ENCODE data around the gene PRDM16. TPM values are rescaled to one million over a fixed set of nuclear protein-coding genes. Genes with fewer than 3 reads are reported as not detected.

PRDM16 gene
- polyA plus RNA-seq, 1 donor (not counting 4 experiments of a cell fraction or from before 2014, with no cell fraction given), result 0.05 TPM

GRCh38 chr1:3365523-3366125 lies 296.6 kb downstream of the PRDM16 start:
- H3K9ac ChIP-seq (ENCODE audit: control insufficient read depth, extremely low read depth, insufficient read depth, low read length), result no peak overlapping the region
- H2AFZ ChIP-seq (ENCODE audit: control insufficient read depth, low read length), result no peak overlapping the region
- no peaks in the 10 kb centered on the region for H3K79me2 ChIP-seq (ENCODE audit: control insufficient read depth, insufficient read depth, low read length)
- no peak overlapping the region for H3K27ac ChIP-seq (ENCODE audit: control insufficient read depth, insufficient read depth, low read length)
- no peaks in the 10 kb centered on the region for H3K9me3 ChIP-seq (ENCODE audit: control insufficient read depth, low read depth, low read length)
- no peaks in the 10 kb centered on the region for H4K20me1 ChIP-seq (ENCODE audit: control insufficient read depth, extremely low read depth, insufficient read depth, low read length)
- H3K36me3 ChIP-seq (ENCODE audit: control insufficient read depth in 2 of 2, extremely low read depth in 1 of 2, insufficient read depth in 2 of 2, low read length in 2 of 2), result no peaks in the 10 kb centered on the region
- H3K4me2 ChIP-seq (ENCODE audit: control insufficient read depth, extremely low read depth, insufficient read depth, low read depth, low read length), result no peak overlapping the region
- TF ChIP-seq CTCF (optimal IDR thresholded peaks at IDR 0.05 in 1 of 3, IDR thresholded peaks at IDR 0.05 in 1 of 3, conservative IDR thresholded peaks at IDR 0.05 in 1 of 3; ENCODE audit: extremely low read depth in 1 of 3, insufficient read depth in 2 of 3, low read length in 3 of 3) (no peak), EZH2 (IDR thresholded peaks at IDR 0.05; ENCODE audit: low read length) (no peak)
- H3K9me1 ChIP-seq (ENCODE audit: control insufficient read depth, extremely low read depth, insufficient read depth, low read length), result no peaks in the 10 kb centered on the region
- dilution Hi-C loops (cut with MboI; ENCODE audit: extremely low pct_ligation_motif_present, low sequenced_read_pairs), result no loop called here
- DNase-seq (ENCODE audit: low read depth, low spot score) (no peak), FAIRE-seq (no peak)
- no peaks in the 10 kb centered on the region for H3K4me1 ChIP-seq (ENCODE audit: control insufficient read depth, extremely low read depth, insufficient read depth, low read length)
- no peaks in the 10 kb centered on the region for H3K27me3 ChIP-seq (ENCODE audit: control insufficient read depth, extremely low read depth, insufficient read depth, low read length)
- no peak overlapping the region for H3K4me3 ChIP-seq (ENCODE audit: control insufficient read depth in 2 of 3, extremely low read depth in 1 of 3, insufficient read depth in 2 of 3, low read depth in 1 of 3, low read length in 3 of 3)

- Histone ChIP-seq H3K36me3 (ENCODE audit: control insufficient read depth in 2 of 2, extremely low read depth in 1 of 2, insufficient read depth in 2 of 2, low read length in 2 of 2) (no peaks in the 10 kb centered on the region), H3K4me1 (ENCODE audit: control insufficient read depth, extremely low read depth, insufficient read depth, low read length) (no peaks in the 10 kb centered on the region), H3K9ac (ENCODE audit: control insufficient read depth, extremely low read depth, insufficient read depth, low read length) (no peak overlapping the region), H3K9me3 (ENCODE audit: control insufficient read depth, low read depth, low read length) (no peaks in the 10 kb centered on the region), H3K9me1 (ENCODE audit: control insufficient read depth, extremely low read depth, insufficient read depth, low read length) (no peaks in the 10 kb centered on the region), H3K27ac (ENCODE audit: control insufficient read depth, insufficient read depth, low read length) (no peak overlapping the region), H3K4me3 (ENCODE audit: control insufficient read depth in 2 of 3, extremely low read depth in 1 of 3, insufficient read depth in 2 of 3, low read depth in 1 of 3, low read length in 3 of 3) (no peak overlapping the region), H3K27me3 (ENCODE audit: control insufficient read depth, extremely low read depth, insufficient read depth, low read length) (no peaks in the 10 kb centered on the region), H3K79me2 (ENCODE audit: control insufficient read depth, insufficient read depth, low read length) (no peaks in the 10 kb centered on the region), H4K20me1 (ENCODE audit: control insufficient read depth, extremely low read depth, insufficient read depth, low read length) (no peaks in the 10 kb centered on the region), H3K4me2 (ENCODE audit: control insufficient read depth, extremely low read depth, insufficient read depth, low read depth, low read length) (no peak overlapping the region), H2AFZ (ENCODE audit: control insufficient read depth, low read length) (no peak overlapping the region)
- FAIRE-seq (no peak), DNase-seq (ENCODE audit: low read depth, low spot score) (no peak)
- dilution Hi-C loops (cut with MboI; ENCODE audit: extremely low pct_ligation_motif_present, low sequenced_read_pairs), result no loop called here
- TF ChIP-seq EZH2 (IDR thresholded peaks at IDR 0.05; ENCODE audit: low read length) (no peak), CTCF (optimal IDR thresholded peaks at IDR 0.05 in 1 of 3, IDR thresholded peaks at IDR 0.05 in 1 of 3, conservative IDR thresholded peaks at IDR 0.05 in 1 of 3; ENCODE audit: extremely low read depth in 1 of 3, insufficient read depth in 2 of 3, low read length in 3 of 3) (no peak)
These were observed 297.4 kb downstream of the PRDM16 start for GRCh38 chr1:3366126-3367051.
